Measurements from ENCODE around the gene ACTL7B.

- TF ChIP-seq CTCF (IDR thresholded peaks at IDR 0.05; ENCODE audit: insufficient read depth, low read length, poor library complexity, severe bottlenecking), result no peak
- no peak for TF ChIP-seq EZH2phosphoT487 (conservative IDR thresholded peaks at IDR 0.05; ENCODE audit: low read length)
Measured at GRCh38 chr9:108882052-108882888, 26.5 kb upstream of the ACTL7B start.

Measured in SU-DHL-6 (cell line).